ENCODE data around the gene SHTN1.

DNA sequence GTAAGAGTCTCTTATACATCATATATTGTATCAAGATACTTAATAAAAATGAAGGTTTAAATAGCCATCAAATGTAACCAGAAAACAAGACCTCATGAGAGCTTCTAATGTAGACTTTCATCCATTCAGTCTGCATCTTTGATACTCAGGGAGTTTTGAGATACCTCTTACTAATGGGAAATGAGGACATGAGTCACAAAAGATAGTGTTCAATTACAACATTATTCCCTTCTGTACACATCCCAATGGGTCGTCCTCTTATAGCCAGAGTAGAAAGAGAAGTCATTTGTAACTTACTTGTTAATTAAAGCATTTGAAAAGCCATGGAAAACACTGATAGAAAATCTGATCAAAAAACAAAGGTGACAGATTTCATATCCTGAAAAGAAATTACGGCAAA is 19.4 kb downstream of the SHTN1 start:
- TF ChIP-seq, protein P1, sequence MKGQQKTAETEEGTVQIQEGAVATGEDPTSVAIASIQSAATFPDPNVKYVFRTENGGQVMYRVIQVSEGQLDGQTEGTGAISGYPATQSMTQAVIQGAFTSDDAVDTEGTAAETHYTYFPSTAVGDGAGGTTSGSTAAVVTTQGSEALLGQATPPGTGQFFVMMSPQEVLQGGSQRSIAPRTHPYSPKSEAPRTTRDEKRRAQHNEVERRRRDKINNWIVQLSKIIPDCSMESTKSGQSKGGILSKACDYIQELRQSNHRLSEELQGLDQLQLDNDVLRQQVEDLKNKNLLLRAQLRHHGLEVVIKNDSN (IDR thresholded peaks at IDR 0.05) = no peak
- TF ChIP-seq EGR1 (IDR thresholded peaks at IDR 0.05) = no peak
- TF ChIP-seq, protein P2, sequence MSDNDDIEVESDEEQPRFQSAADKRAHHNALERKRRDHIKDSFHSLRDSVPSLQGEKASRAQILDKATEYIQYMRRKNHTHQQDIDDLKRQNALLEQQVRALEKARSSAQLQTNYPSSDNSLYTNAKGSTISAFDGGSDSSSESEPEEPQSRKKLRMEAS (IDR thresholded peaks at IDR 0.05) = no peak
- TF ChIP-seq CEBPB (IDR thresholded peaks at IDR 0.05) = no peak
- no peak for TF ChIP-seq EP300 (IDR thresholded peaks at IDR 0.05; ENCODE audit: borderline replicate concordance)
- TF ChIP-seq YY1 (IDR thresholded peaks at IDR 0.05; ENCODE audit: low read depth) = no peak
- no peak for TF ChIP-seq TAF1 (IDR thresholded peaks at IDR 0.05; ENCODE audit: low read depth)
- TF ChIP-seq TCF12 (IDR thresholded peaks at IDR 0.05; ENCODE audit: low read depth) = no peak
- TF ChIP-seq, protein P3, sequence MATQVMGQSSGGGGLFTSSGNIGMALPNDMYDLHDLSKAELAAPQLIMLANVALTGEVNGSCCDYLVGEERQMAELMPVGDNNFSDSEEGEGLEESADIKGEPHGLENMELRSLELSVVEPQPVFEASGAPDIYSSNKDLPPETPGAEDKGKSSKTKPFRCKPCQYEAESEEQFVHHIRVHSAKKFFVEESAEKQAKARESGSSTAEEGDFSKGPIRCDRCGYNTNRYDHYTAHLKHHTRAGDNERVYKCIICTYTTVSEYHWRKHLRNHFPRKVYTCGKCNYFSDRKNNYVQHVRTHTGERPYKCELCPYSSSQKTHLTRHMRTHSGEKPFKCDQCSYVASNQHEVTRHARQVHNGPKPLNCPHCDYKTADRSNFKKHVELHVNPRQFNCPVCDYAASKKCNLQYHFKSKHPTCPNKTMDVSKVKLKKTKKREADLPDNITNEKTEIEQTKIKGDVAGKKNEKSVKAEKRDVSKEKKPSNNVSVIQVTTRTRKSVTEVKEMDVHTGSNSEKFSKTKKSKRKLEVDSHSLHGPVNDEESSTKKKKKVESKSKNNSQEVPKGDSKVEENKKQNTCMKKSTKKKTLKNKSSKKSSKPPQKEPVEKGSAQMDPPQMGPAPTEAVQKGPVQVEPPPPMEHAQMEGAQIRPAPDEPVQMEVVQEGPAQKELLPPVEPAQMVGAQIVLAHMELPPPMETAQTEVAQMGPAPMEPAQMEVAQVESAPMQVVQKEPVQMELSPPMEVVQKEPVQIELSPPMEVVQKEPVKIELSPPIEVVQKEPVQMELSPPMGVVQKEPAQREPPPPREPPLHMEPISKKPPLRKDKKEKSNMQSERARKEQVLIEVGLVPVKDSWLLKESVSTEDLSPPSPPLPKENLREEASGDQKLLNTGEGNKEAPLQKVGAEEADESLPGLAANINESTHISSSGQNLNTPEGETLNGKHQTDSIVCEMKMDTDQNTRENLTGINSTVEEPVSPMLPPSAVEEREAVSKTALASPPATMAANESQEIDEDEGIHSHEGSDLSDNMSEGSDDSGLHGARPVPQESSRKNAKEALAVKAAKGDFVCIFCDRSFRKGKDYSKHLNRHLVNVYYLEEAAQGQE (IDR thresholded peaks at IDR 0.05; ENCODE audit: low read depth) = no peak
- TF ChIP-seq FOXM1 (IDR thresholded peaks at IDR 0.05; ENCODE audit: borderline replicate concordance, low read depth) = no peak
- no peak for TF ChIP-seq RAD21 (IDR thresholded peaks at IDR 0.05; ENCODE audit: low read depth)
- no peak for TF ChIP-seq CREB1 (IDR thresholded peaks at IDR 0.05; ENCODE audit: low read depth)
- no peak for TF ChIP-seq NFIC (IDR thresholded peaks at IDR 0.05)
